ENCODE measurements around the gene STK39.

Gene STK39

GRCh38 chr2:168252976-168253375 is 5.6 kb upstream of the STK39 start:
- no peaks in the 10 kb centered on the region for H3K27me3 ChIP-seq
- intact Hi-C loops (cut with DNase I; ENCODE audit: low total_unique reads), result no loop called here
- no peak overlapping the region for H3K27ac ChIP-seq
- no peaks in the 10 kb centered on the region for H3K36me3 ChIP-seq
- H3K4me1 ChIP-seq, result peaks cover 0 to 12% (median 1%) of the 10 kb centered on the region in 4 donors
- no peak for DNase-seq
- H3K9me3 ChIP-seq, result no peaks in the 10 kb centered on the region
- no peak for TF ChIP-seq CTCF (IDR thresholded peaks at IDR 0.05)
- H3K4me3 ChIP-seq, result no peak overlapping the region

- intact Hi-C loops (cut with DNase I; ENCODE audit: low total_unique reads), result no loop called here
- Histone ChIP-seq H3K4me1 (peaks cover 0 to 22% (median 16%) of the 10 kb centered on the region in 4 donors), H3K4me3 (peak overlapping the region; percentile 83 to 85), H3K36me3 (no peaks in the 10 kb centered on the region), H3K27me3 (no peaks in the 10 kb centered on the region), H3K9me3 (no peaks in the 10 kb centered on the region), H3K27ac (peak overlapping the region; percentile 80 to 82)
- peak in 1 of 2 experiments; percentile 39 for TF ChIP-seq CTCF (IDR thresholded peaks at IDR 0.05)
- DNase-seq, result peak; percentile 53 to 85
These were observed 683 bp downstream of the STK39 start for GRCh38 chr2:168246483-168247340.

- no peak for TF ChIP-seq CTCF (IDR thresholded peaks at IDR 0.05)
- H3K27ac ChIP-seq, result peak overlapping the region; percentile 80 to 82
- no peaks in the 10 kb centered on the region for H3K36me3 ChIP-seq
- H3K4me1 ChIP-seq, result peaks cover 0 to 22% (median 17%) of the 10 kb centered on the region in 4 donors
- DNase-seq, result no peak
- H3K9me3 ChIP-seq, result no peaks in the 10 kb centered on the region
- intact Hi-C loops (cut with DNase I; ENCODE audit: low total_unique reads), result no loop called here
- H3K27me3 ChIP-seq, result no peaks in the 10 kb centered on the region
- peak overlapping the region; percentile 83 to 85 for H3K4me3 ChIP-seq
These were observed 1.3 kb downstream of the STK39 start for GRCh38 chr2:168246072-168246482.

GRCh38 chr2:168245074-168245825 is 2.1 kb downstream of the STK39 start:
- no peak overlapping the region for H3K27ac ChIP-seq
- intact Hi-C loops (cut with DNase I; ENCODE audit: low total_unique reads), result no loop called here
- no peaks in the 10 kb centered on the region for H3K36me3 ChIP-seq
- no peak for DNase-seq
- H3K4me3 ChIP-seq, result no peak overlapping the region
- H3K9me3 ChIP-seq, result no peaks in the 10 kb centered on the region
- H3K4me1 ChIP-seq, result peaks cover 0 to 22% (median 17%) of the 10 kb centered on the region in 4 donors
- no peaks in the 10 kb centered on the region for H3K27me3 ChIP-seq
- TF ChIP-seq CTCF (IDR thresholded peaks at IDR 0.05), result no peak

- Histone ChIP-seq H3K27me3 (no peaks in the 10 kb centered on the region), H3K9me3 (no peaks in the 10 kb centered on the region), H3K4me1 (peaks cover 0 to 22% (median 17%) of the 10 kb centered on the region in 4 donors), H3K36me3 (no peaks in the 10 kb centered on the region), H3K4me3 (no peak overlapping the region), H3K27ac (no peak overlapping the region)
- DNase-seq, result no peak
- no peak for TF ChIP-seq CTCF (IDR thresholded peaks at IDR 0.05)
- intact Hi-C loops (cut with DNase I; ENCODE audit: low total_unique reads), result no loop called here
These were observed 3.1 kb downstream of the STK39 start for GRCh38 chr2:168244318-168244717.
